SK-N-SH (cell line): ENCODE results near the gene PALM2AKAP2. TPM values are rescaled to one million over a fixed set of nuclear protein-coding genes. Genes with fewer than 3 reads are reported as not detected.

Experiments
- CTCF ChIA-PET: fragments of 300-600, 350-600 bp; formaldehyde crosslinking; extraction: SDS; loops from one replicate; lab custom pipeline; 2021; lab: Yijun Ruan, JAX
- POLR2A ChIA-PET: fragments of 350-600 bp; sonication (Branson Sonifier 250); formaldehyde crosslinking; extraction: SDS; loops from one replicate; lab custom pipeline; 2020; ENCODE audit warnings: antibody characterized with exemption, inconsistent platforms; lab: Yijun Ruan, JAX
- DNase-seq: peaks from one replicate; pipeline ENCODE4 v3.0.0; 2012
- H2AFZ ChIP-seq: fragments of 200-600 bp; sonication (generic); 2 replicates; pipeline ENCODE4 v1.8.1; 2016; ENCODE audit warnings: antibody characterized with exemption, mild to moderate bottlenecking, low read depth
- H3F3A ChIP-seq: fragments of 200-600 bp; sonication (generic); replicated peaks from 2 replicates; pipeline ENCODE3; 2016; ENCODE audit warnings: antibody characterized with exemption, mild to moderate bottlenecking; ENCODE audit not compliant: insufficient read depth
- H3K27ac ChIP-seq, 2 experiments: fragments of 200-500 bp in 1 of 2; fragments of 200-600 bp in 1 of 2; sonication (Bioruptor generic) in 1 of 2; sonication (generic), shearing (Covaris generic) in 1 of 2; 2 replicates each; pipeline versions ENCODE4 v1.5.1 to v1.6.1; 2014 to 2016; ENCODE audit warnings: low read depth in 2 of 2, inconsistent platforms in 1 of 2, low read length in 1 of 2, mild to moderate bottlenecking in 1 of 2, mixed read lengths in 1 of 2
- H3K27me3 ChIP-seq: fragments of 200-600 bp; sonication (generic), shearing (Covaris generic); 2 replicates; pipeline ENCODE4 v1.6.1; 2016; ENCODE audit warnings: mixed run types; ENCODE audit not compliant: insufficient read depth
- H3K36me3 ChIP-seq, 2 experiments: fragments of 200-500 bp in 1 of 2; fragments of 200-600 bp in 1 of 2; sonication (Bioruptor generic) in 1 of 2; sonication (generic) in 1 of 2; replicated peaks in 1 of 2; 2 replicates each; pipeline versions ENCODE3 to v1.5.1; 2014 to 2016; ENCODE audit warnings: low read length in 1 of 2, mild to moderate bottlenecking in 1 of 2; ENCODE audit not compliant: insufficient read depth in 2 of 2, control insufficient read depth in 1 of 2
- H3K4me1 ChIP-seq, 2 experiments: fragments of 200-500 bp in 1 of 2; fragments of 200-600 bp in 1 of 2; sonication (Bioruptor generic) in 1 of 2; sonication (generic), shearing (Covaris generic) in 1 of 2; 2 replicates each; pipeline versions ENCODE4 v1.5.1 to v1.6.1; 2014 to 2016; ENCODE audit warnings: low read depth in 1 of 2, low read length in 1 of 2, mixed run types in 1 of 2; ENCODE audit not compliant: insufficient read depth in 2 of 2, control insufficient read depth in 1 of 2
- H3K4me2 ChIP-seq: fragments of 200-600 bp; sonication (generic), shearing (Covaris generic); 2 replicates; pipeline ENCODE4 v1.6.1; 2017; ENCODE audit warnings: mixed run types
- H3K4me3 ChIP-seq, 2 experiments: fragments of 200-500 bp in 1 of 2; fragments of 200-600 bp in 1 of 2; sonication (Bioruptor generic) in 1 of 2; sonication (generic), shearing (Covaris generic) in 1 of 2; 2 replicates each; pipeline versions ENCODE4 v1.5.1 to v1.8.1; 2014 to 2016; ENCODE audit warnings: low read depth in 2 of 2, inconsistent platforms in 1 of 2, low read length in 1 of 2, mild to moderate bottlenecking in 1 of 2, mixed read lengths in 1 of 2, moderate library complexity in 1 of 2
- H3K79me2 ChIP-seq: fragments of 200-600 bp; sonication (generic); 2 replicates; pipeline ENCODE4 v1.8.1; 2017; ENCODE audit warnings: mild to moderate bottlenecking; ENCODE audit not compliant: insufficient read depth
- H3K9ac ChIP-seq: fragments of 200-600 bp; sonication (generic); 2 replicates; pipeline ENCODE4 v1.6.1; 2017; ENCODE audit warnings: mixed run types
- H3K9me2 ChIP-seq: fragments of 200-600 bp; sonication (generic); 2 replicates; pipeline ENCODE4 v1.6.1; 2017; ENCODE audit warnings: mixed run types
- H3K9me3 ChIP-seq: fragments of 200-600 bp; sonication (generic); 2 replicates; pipeline ENCODE4 v1.6.1; 2017; ENCODE audit warnings: mixed run types, mild to moderate bottlenecking, moderate library complexity
- H4K20me1 ChIP-seq: fragments of 200-600 bp; sonication (generic); 2 replicates; pipeline ENCODE4 v1.6.1; 2017; ENCODE audit warnings: mild to moderate bottlenecking, mixed run types; ENCODE audit not compliant: insufficient read depth
- EP300 ChIP-seq, 2 experiments: IDR thresholded peaks; 2 replicates each; pipeline versions ENCODE4 v1.4.0 to v1.6.1; 2012; ENCODE audit warnings: borderline replicate concordance in 1 of 2, low read depth in 1 of 2, low read length in 1 of 2
- FOXM1 ChIP-seq: IDR thresholded peaks from 2 replicates; pipeline ENCODE4 v1.4.0; 2012; ENCODE audit warnings: low read depth, mild to moderate bottlenecking
- RXRA ChIP-seq: IDR thresholded peaks from 2 replicates; pipeline ENCODE4 v1.4.0; 2012; ENCODE audit warnings: low read depth, mild to moderate bottlenecking, borderline replicate concordance
- SMC3 ChIP-seq: IDR thresholded peaks from 2 replicates; pipeline ENCODE4 v1.6.1; 2012; ENCODE audit warnings: low read depth, low read length, improper control_type of control experiment
- TCF12 ChIP-seq: IDR thresholded peaks from 2 replicates; pipeline ENCODE4 v1.4.0; 2012
- TEAD4 ChIP-seq: IDR thresholded peaks from 2 replicates; pipeline ENCODE4 v1.4.0; 2012; ENCODE audit warnings: mild to moderate bottlenecking, borderline replicate concordance; ENCODE audit not compliant: insufficient read depth
- WGBS: methylation state at CpG from one replicate; pipeline ENCODE4 v1.1.6; 2017; ENCODE audit warnings: low lambda C conversion rate; 5-methylcytosine and 5-hydroxymethylcytosine counted together
- polyA plus RNA-seq, 3 experiments: library from polyadenylated mRNA; depleted of rRNA; stranded (reverse); fragments of >200 nt; gene quantifications; 2 replicates each; pipeline ENCODE4 v1.2.3, GENCODE V29; 2012
- TF ChIP-seq, protein P1 (sequence below): IDR thresholded peaks from 2 replicates; pipeline ENCODE4 v1.4.0; 2012; ENCODE audit warnings: low read depth
- TF ChIP-seq, protein P2 (sequence below): fragments of 150-350 bp; IDR thresholded peaks from 2 replicates; pipeline ENCODE4 v1.6.1; 2016; ENCODE audit warnings: mild to moderate bottlenecking, low read depth, low read length
- TF ChIP-seq, protein P3 (sequence below): IDR thresholded peaks from 2 replicates; pipeline ENCODE4 v1.6.1; 2012; ENCODE audit warnings: mild to moderate bottlenecking, low read depth, low read length, moderate library complexity

Gene PALM2AKAP2
- polyA plus RNA-seq, 1 of the 3 experiments (the other 2 are of a cell fraction), result 4.3 TPM

DNA sequence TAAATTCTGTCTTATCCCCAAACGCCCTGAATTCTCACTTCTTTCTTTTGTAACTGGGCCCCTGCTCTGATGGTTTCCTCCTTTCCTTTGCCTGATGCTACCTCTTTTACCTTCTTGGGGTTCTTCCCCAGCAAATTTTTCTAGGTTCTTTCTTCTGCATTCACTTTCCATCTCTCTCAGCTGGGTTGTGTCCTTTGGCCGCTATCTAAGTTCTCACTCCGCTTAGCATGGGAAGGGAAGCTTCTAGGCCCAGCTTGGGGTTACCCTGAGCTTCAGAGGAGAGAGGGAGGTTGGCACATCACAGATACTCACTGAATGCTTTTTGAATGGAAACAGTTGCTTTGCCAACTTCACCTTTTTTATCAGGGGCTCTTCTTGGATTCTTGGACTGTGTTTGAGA is 17.0 kb downstream of the PALM2AKAP2 start:
- Histone ChIP-seq H3K4me2 (no peak overlapping the region), H3K79me2 (peaks cover 84% of the 10 kb centered on the region), H3K27ac (no peak overlapping the region), H3K4me3 (no peak overlapping the region), H2AFZ (no peak overlapping the region), H3F3A (peaks cover 46% of the 10 kb centered on the region), H3K36me3 (no peaks in the 10 kb centered on the region), H3K9me2 (no peaks in the 10 kb centered on the region), H3K4me1 (peaks cover 0 to 33% of the 10 kb centered on the region in 2 experiments), H4K20me1 (no peaks in the 10 kb centered on the region), H3K9me3 (no peaks in the 10 kb centered on the region), H3K27me3 (no peaks in the 10 kb centered on the region), H3K9ac (no peak overlapping the region)
- POLR2A ChIA-PET, result no interaction called here
- CTCF ChIA-PET, result interaction anchor here (0.6 kb wide), 2 partner anchors 21 to 327 kb away, joined by 3 read pairs; no protein-coding TSS in a partner anchor
- 69% methylated on average over 3 of the region's 3 CpGs for WGBS
- no peak for DNase-seq
- TF ChIP-seq, protein P1, sequence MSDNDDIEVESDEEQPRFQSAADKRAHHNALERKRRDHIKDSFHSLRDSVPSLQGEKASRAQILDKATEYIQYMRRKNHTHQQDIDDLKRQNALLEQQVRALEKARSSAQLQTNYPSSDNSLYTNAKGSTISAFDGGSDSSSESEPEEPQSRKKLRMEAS, result no peak
- TF ChIP-seq RXRA (no peak), TEAD4 (no peak), EP300 (IDR thresholded peaks at IDR 0.05; ENCODE audit: borderline replicate concordance in 1 of 2, low read depth in 1 of 2, low read length in 1 of 2) (no peak), FOXM1 (no peak), SMC3 (no peak)
- TF ChIP-seq, protein P2, sequence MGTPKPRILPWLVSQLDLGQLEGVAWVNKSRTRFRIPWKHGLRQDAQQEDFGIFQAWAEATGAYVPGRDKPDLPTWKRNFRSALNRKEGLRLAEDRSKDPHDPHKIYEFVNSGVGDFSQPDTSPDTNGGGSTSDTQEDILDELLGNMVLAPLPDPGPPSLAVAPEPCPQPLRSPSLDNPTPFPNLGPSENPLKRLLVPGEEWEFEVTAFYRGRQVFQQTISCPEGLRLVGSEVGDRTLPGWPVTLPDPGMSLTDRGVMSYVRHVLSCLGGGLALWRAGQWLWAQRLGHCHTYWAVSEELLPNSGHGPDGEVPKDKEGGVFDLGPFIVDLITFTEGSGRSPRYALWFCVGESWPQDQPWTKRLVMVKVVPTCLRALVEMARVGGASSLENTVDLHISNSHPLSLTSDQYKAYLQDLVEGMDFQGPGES, result no peak

DNA sequence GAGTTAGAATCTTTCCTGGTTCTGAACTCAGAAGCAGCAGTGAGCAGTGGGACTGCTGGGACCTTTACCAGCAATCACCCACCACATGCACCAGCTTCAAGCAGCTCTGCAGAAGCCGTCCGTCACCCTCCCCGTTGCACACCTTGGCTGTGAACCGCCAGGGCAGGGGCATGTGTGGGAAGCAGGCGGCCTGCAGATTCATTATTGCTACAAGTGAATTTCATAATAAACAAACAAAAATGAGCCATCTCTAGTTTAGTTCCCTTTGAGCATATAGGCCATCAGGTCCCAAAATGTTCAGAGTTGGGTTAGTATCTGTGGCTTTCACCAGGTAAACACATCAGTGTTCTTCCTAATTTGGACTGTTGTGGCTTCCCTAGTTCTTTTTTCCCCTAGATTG is 17.5 kb downstream of the PALM2AKAP2 start:
- no peak for DNase-seq
- Histone ChIP-seq H3K4me1 (peaks cover 0 to 30% of the 10 kb centered on the region in 2 experiments), H3K9me2 (no peaks in the 10 kb centered on the region), H4K20me1 (no peaks in the 10 kb centered on the region), H3K27me3 (no peaks in the 10 kb centered on the region)
- CTCF ChIA-PET, result interaction anchor here (0.6 kb wide), 2 partner anchors 21 to 328 kb away, joined by 3 read pairs; no protein-coding TSS in a partner anchor
- POLR2A ChIA-PET, result no interaction called here
- WGBS, result 83% methylated on average over 3 of the region's 5 CpGs
- TF ChIP-seq, protein P3, sequence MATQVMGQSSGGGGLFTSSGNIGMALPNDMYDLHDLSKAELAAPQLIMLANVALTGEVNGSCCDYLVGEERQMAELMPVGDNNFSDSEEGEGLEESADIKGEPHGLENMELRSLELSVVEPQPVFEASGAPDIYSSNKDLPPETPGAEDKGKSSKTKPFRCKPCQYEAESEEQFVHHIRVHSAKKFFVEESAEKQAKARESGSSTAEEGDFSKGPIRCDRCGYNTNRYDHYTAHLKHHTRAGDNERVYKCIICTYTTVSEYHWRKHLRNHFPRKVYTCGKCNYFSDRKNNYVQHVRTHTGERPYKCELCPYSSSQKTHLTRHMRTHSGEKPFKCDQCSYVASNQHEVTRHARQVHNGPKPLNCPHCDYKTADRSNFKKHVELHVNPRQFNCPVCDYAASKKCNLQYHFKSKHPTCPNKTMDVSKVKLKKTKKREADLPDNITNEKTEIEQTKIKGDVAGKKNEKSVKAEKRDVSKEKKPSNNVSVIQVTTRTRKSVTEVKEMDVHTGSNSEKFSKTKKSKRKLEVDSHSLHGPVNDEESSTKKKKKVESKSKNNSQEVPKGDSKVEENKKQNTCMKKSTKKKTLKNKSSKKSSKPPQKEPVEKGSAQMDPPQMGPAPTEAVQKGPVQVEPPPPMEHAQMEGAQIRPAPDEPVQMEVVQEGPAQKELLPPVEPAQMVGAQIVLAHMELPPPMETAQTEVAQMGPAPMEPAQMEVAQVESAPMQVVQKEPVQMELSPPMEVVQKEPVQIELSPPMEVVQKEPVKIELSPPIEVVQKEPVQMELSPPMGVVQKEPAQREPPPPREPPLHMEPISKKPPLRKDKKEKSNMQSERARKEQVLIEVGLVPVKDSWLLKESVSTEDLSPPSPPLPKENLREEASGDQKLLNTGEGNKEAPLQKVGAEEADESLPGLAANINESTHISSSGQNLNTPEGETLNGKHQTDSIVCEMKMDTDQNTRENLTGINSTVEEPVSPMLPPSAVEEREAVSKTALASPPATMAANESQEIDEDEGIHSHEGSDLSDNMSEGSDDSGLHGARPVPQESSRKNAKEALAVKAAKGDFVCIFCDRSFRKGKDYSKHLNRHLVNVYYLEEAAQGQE, result no peak
- no peak for TF ChIP-seq TCF12
- TF ChIP-seq, all 33 proteins: peak for 0
- H3K9ac ChIP-seq, result no peak overlapping the region
- H2AFZ ChIP-seq, result no peak overlapping the region
- no peaks in the 10 kb centered on the region for H3K9me3 ChIP-seq
- no peak overlapping the region for H3K4me2 ChIP-seq
- peaks cover 84% of the 10 kb centered on the region for H3K79me2 ChIP-seq
- no peaks in the 10 kb centered on the region for H3K36me3 ChIP-seq
- H3K4me3 ChIP-seq, result no peak overlapping the region
- peaks cover 41% of the 10 kb centered on the region for H3F3A ChIP-seq
- peak overlapping the region in 1 of 2 experiments; percentile 99; a peak in 1 of 4 replicates for H3K27ac ChIP-seq
